ENCODE data around the gene TMEM218.

Gene TMEM218

DNA sequence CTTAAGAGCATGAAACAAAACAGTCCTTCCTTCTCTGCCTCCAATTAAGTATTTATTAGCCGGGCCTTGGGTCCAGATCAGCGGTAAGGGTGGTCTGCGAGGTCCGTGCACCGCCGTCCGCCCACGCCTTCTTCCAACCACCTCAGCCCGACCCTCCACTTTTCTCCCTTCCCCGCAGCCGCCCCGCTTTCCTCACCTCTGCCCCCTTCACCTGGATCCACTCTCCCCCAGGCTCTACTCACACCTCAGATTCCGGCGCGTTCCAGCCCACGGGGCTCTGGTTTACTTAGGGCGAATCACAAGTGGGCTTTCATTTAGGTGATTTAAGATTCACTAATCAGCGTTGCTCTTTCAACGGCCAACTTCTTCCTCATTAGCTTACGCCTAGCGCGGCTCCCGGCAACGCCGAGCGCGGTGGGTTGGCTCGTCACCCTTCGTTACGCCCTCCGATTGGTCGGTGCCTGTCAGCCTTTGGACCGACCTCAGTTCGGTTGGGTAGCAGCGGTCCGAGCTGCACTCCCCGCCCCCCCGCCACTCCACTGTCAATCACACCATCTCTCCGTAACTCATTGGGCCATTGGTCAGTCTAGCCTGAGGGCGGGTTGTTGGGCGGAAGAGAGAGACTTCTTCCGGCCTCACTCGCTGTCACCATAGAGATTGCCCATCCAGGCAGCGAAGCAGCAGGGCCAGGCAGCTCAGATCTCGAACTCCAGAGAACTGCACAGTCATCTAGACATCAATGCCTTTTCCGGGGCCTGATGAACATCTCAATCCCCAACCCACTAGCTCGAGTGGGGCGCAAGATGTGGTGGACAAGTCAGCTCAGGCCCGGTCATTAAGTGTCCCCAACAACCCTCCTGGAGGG lies at the start of gene TMEM218:
Gene TMEM218 (minus strand): TSS at position 284 of the 865 bp plus-strand sequence. CDS start 9,385 bp downstream, outside the sequence.
- DNase-seq, result peak; percentile 99

DNA sequence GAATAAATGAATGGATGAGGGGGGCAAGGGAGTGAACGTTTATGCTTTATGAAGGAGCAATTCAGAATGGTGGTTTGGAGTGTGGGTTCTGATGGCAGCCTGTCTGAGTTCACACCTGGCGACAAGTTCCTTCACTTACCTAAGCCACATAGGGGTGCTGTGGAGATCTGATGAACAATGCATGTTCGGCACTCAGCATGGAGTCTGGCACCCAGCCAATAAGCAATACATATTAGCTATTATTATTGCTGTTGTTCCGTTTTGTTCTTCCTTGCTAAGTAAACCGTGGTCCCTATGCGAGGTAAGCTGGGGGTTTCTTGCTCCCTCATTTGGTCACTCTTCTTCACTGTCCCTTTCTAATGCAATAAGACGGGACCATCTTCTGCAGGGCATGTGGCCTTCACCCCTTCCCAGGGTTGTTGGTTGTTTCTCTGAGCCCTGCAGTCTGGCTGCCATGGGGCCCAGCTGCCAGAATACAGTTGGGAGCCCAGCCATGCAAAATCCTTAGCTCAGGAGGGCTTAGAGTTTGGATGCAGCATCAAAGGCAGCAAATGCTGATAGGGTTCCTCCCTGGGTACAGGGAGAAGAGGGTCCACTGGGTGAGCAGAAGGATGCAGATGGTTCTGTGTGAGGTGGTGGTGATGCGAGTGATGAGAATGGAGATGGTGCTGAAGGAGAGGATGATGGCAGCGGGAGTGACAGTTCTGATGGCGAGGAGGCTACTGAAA lies 46.7 kb upstream of the TMEM218 start:
- DNase-seq, result no peak

DNA sequence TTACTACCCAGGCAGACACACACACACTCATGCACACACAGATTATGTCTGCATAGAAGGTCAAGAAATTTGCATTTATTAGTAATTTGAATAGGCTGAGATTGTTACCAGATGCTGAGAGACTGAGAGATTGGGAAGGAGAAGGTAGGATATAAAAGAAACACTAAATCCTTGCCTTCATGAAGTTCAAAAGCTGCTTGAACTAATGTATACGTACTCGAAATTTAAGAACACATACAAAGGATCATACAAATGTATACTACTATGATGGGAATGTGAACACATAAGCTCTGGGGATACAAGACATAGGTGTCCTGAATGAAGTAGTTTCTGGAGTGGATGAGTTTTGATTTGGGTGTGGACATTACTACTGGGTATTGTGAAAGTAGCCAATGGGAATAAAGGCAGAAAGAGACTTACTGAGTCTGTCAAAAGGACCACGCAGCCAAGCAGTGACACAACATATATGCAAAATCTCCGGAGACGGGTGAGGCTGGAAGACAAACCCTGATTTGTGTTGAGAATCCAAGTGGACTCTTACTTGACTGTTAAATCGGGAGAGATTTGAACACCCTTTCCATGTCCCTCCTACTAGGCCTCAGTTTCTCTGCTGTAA lies 45.8 kb upstream of the TMEM218 start:
- no peak for DNase-seq

DNA sequence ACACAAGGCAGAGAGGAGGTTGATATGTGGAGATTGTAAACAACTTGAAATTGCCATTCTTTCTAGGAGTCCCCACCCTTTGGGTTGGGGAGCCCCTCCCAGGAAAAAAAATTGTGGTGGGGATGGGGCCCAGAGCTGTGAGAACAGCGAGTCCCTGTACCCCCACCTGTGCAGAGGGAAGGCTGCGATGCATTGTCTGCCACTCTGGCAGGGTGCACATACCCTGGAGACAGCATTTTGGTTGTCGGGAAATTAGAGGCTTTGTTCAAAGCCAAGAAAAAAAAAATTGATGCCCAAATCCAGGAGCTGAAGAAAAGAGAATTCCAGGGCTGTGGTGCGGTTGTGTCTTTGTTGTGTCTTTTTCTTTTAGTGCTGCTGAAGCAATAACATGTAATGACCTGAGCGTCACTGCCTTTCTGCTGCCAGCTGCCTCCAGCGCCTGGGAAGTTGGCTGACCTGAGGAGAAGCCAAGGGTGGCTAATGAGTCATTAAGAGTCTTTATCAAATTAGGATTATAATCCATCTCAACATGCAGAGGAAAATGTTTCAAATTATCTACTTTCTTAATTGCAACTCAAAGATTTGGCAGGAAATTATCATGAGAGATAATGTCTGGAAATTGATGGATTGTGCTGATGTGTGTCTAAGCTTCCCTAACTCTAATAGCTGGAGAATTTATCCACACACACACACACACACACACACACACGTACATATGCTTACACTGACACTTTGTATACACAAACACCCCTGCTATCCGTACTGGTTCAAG lies 45.1 kb upstream of the TMEM218 start:
- no peak for DNase-seq

- no peak for DNase-seq
Observed at GRCh38 chr11:125155767-125156166, 44.3 kb upstream of the TMEM218 start.

DNA sequence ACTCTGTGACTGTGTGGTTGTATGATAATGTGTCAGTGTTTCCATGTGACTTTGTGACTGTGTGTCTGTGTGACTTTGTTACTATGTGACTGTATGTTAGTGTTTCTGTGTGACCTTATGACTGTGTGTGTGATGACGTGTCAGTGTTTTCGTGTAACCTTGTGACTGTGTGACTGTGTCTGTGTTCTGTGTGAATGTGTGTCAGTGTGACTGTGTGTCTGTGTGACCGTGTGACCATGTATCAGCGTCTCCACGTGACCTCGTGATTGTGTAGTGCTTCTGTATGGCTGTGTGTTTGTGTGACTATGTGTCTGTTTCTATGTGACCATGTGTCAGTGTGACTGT lies 43.6 kb upstream of the TMEM218 start:
- DNase-seq, result no peak

GRCh38 chr11:125154378-125155099 lies 43.1 kb upstream of the TMEM218 start:
- DNase-seq, result no peak

DNA sequence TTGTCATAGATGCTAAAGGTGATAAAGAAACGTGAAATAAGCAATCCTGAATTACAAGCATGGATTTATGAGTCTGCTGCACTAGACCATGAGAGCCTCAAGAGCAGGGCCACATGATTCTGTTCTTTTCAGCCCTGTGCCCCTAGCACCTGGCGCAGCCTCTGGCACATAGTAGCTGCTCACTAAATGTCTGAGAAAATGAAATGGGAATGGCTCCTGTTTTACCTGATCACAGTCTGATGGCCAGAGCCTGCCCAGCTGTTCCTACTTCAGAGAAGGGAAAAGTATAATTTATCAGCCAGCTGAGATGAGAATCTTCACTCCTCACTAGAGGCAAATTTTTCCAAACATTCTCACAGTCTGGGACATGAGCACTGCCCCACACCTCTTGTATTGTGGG lies 42.4 kb upstream of the TMEM218 start:
- DNase-seq, result no peak

DNA sequence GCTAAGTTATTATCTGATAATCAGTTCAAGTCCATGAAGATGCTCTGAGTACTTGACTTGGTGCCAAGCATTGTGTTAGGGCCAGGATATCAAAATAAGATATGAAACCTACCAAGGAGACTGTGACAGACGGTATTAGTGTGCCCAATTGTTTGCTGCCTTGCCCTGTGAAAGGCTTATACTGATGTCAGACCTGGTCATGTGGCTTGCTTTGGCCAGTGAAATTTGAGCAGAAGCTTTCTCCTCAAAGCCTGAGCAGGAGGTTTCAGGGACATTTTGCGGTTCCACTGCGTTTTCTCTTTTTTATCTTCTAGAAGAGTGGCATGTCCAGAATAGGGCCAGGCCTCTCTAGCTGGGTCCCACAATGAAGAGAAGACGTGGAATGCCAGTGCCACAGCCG lies 37.3 kb upstream of the TMEM218 start:
- no peak for DNase-seq

GRCh38 chr11:125148011-125148410 lies 36.6 kb upstream of the TMEM218 start:
- DNase-seq, result no peak

DNA sequence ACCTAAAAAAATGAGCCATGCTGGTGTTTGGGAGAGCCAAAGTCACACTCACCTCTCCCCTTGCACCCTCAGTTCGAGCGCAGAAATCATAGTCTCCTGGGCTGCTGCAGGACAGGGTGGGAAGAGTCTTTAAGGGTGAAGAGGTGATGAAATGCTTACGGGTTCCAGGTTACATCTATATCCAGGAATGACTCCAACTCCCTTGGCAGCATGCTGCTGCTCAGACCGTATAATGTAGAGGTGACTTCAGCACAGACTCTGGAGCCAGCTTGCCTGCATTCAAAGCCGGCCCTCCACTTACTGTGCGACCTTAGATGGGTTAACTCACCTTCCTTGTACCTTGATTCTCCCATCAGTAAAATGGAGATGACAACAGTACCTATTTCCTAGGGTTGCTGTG lies 35.9 kb upstream of the TMEM218 start:
- no peak for DNase-seq

- no peak for DNase-seq
Observed at GRCh38 chr11:125146232-125146631, 34.8 kb upstream of the TMEM218 start.

DNA sequence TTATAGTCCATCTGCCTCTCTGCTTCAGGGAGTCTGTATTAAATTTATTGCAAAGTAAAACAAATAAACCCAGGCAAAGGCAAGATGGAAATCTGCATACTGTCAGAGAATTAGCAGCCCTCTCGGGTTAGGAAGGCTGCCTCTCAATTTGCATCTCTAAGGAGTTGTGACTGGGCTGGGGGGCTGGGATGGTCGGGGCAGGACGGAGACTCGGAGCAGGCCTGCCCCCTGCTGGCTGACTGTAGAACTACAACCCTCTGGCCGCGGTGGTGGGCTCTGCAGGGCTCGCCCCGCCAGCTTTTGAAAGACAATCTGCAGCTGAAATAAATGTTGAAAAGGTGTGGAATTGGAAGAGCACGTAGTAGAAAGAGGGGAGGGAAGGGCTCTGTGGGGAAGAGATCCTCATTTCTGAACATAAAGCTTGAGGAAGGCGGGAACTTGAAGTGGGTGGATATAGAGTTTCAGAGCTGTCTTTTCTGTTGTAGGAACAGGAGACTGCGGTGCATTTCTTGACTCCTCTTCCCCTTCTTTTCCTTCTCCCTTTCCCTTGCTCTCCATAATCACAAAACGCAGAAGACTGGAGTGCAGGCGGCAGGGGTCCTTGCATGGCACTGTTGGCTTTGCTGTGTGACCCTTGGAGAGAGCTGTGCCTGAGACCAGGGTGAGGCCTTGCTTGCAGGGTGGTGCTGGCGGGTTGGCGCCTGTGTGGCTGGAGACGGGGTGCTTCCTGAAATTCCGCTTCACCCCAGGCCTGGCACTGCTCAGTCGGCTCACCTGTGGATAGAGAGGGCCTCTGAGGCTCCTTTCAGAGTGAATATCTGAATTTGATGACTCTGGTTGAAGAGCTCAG lies 30.5 kb upstream of the TMEM218 start:
- peak; percentile 58 for DNase-seq

GRCh38 chr11:125141178-125141577 lies 29.8 kb upstream of the TMEM218 start:
- no peak for DNase-seq

- peak; percentile 64 for DNase-seq
Observed at GRCh38 chr11:125140233-125140632, 28.8 kb upstream of the TMEM218 start.

DNA sequence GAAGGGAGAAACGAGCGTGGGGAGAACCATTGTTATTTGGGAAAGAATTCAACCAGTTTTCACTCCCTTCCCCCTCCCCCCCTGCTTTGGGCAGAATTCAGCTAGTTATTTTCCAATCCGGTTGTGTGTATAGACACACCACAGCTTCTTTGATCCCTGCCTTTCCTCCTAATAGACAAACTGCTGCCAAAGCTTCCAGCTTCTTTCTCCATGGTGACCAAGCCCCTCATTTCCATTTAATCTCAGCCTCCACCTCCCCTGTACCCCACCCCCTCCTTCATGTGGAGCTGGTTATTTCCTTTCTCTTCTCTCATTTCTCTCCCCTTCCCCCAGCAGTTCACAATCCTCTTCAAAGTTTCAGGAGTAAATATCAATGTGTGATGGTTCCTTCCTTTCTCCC lies 28.4 kb upstream of the TMEM218 start:
- no peak for DNase-seq

GRCh38 chr11:125138966-125139365 lies 27.5 kb upstream of the TMEM218 start:
- no peak for DNase-seq

- DNase-seq, result no peak
Observed at GRCh38 chr11:125136001-125136400, 24.6 kb upstream of the TMEM218 start.

GRCh38 chr11:125132596-125132995 lies 21.2 kb upstream of the TMEM218 start:
- no peak for DNase-seq

GRCh38 chr11:125132071-125132470 lies 20.6 kb upstream of the TMEM218 start:
- DNase-seq, result no peak

GRCh38 chr11:125129316-125129993 lies 18.0 kb upstream of the TMEM218 start:
- no peak for DNase-seq
